Measurements from ENCODE around the gene STRIT1. TPM values are rescaled to one million over a fixed set of nuclear protein-coding genes. Genes with fewer than 3 reads are reported as not detected.

STRIT1 gene
- total RNA-seq, 4 donors from 2014 or later, result not detected

DNA sequence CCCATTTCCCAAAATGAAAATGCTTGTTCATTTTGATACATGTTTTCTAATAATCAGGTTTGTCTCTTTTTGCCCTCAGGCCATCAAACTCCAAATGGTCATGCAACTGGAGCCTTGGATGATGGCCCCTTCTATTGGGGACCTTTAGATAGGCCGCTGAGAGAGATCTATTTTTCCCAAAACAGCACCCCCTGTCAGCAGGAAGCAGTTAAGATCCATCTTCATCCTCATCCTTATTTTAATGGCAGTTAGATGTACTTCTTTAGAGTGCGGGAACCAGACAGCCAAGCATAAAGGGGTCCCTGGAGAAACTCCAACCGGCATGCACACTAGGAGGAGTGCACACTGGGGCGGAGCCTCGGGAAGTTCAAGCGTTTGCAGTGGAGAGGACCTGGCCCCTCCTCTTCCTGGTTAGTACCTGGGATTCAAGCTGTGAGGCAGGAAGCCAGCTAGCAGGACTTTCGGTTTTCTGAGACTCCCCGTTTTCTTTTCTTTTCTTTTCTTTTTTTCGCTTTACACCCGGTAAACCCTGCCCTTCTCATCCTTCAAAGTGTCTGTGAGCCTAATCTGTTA lies 31.9 kb upstream of the STRIT1 start:
- TF ChIP-seq, protein P1, sequence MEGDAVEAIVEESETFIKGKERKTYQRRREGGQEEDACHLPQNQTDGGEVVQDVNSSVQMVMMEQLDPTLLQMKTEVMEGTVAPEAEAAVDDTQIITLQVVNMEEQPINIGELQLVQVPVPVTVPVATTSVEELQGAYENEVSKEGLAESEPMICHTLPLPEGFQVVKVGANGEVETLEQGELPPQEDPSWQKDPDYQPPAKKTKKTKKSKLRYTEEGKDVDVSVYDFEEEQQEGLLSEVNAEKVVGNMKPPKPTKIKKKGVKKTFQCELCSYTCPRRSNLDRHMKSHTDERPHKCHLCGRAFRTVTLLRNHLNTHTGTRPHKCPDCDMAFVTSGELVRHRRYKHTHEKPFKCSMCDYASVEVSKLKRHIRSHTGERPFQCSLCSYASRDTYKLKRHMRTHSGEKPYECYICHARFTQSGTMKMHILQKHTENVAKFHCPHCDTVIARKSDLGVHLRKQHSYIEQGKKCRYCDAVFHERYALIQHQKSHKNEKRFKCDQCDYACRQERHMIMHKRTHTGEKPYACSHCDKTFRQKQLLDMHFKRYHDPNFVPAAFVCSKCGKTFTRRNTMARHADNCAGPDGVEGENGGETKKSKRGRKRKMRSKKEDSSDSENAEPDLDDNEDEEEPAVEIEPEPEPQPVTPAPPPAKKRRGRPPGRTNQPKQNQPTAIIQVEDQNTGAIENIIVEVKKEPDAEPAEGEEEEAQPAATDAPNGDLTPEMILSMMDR (IDR thresholded peaks at IDR 0.05; ENCODE audit: low read depth), result no peak

DNA sequence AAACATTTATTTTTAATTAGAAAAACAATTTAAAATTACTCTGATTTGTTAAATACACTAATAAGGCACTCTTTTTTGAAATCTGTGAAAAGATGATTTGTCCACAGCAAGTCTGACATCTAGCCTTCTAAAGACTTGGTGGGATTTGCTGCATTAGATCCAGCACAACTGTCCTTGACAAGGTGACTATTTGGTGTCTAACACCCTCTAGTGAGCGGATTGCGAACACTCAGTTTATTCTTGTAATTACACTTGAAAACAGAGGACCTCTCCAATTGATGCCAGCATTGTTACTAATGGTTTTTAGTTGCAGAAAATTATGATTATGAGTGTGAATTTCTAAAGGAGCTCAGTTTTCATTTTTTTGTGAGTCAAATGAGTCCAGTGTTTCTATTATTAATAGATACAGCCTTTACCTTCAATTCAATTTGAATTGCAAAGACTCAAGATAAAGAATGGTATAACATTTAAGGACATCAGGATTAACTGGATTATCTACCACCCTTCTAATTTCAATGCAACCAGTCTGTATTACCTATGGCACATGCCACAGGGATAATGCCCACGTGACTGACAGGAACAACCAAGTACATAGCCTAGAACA lies 29.7 kb upstream of the STRIT1 start:
- TF ChIP-seq, protein P1 (IDR thresholded peaks at IDR 0.05; ENCODE audit: low read depth), result no peak

DNA sequence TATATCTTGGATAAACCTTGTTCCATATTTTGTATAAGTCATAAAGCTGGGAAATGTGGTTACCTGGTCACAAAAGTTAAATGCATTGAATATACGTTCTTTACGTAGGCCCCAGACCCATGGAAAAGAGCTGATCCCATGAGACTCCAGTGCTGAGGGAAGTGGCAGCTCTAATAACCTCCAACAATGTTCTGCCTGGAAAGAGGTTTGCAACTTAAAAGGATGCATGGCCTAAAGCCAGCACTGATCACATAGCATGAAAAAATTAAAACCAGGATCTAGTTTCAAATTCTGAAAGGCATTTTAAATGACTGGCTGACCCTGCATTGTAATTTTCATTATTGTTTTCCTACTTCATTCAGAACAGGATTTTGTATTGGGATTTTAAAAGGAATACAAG lies 27.9 kb upstream of the STRIT1 start:
- TF ChIP-seq, protein P1 (IDR thresholded peaks at IDR 0.05; ENCODE audit: low read depth), result no peak

DNA sequence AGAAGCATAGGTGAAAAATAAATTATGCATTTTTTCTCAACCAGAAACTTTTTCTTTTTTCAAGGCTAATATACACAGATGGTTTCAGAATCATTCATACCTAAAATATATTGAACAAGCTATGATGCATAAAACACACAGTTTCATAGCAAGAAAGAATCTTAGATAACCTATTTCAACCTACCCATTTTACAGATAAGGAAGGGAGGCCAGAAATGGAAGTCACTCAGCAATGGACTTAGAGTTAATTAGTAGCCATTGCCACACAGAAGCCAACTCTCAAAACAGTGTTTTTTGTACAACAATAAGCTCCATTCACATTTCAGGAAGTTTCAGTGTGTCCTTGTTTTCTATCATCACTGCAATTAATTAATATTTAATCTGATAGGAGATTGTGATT lies 27.5 kb upstream of the STRIT1 start:
- TF ChIP-seq, protein P1 (IDR thresholded peaks at IDR 0.05; ENCODE audit: low read depth), result no peak

DNA sequence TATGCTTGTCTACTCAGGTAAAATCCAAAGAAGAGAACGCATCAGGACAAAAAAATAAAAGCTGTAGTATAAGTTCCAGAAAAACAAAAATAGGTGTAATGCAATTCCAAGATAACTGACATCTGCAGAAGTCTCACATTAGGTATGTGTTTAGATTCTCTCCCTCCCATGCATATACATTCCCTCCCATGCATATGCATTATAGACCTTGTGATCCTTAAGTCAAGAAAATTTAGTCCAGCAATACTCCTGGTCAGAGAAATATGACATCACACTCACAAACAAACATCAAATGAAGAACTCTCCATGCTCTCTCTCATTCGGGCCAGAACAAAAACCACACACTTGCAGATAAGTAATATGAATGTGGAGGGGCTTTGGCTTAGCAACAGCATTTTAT lies 25.3 kb upstream of the STRIT1 start:
- TF ChIP-seq, protein P1 (IDR thresholded peaks at IDR 0.05; ENCODE audit: low read depth), result no peak

DNA sequence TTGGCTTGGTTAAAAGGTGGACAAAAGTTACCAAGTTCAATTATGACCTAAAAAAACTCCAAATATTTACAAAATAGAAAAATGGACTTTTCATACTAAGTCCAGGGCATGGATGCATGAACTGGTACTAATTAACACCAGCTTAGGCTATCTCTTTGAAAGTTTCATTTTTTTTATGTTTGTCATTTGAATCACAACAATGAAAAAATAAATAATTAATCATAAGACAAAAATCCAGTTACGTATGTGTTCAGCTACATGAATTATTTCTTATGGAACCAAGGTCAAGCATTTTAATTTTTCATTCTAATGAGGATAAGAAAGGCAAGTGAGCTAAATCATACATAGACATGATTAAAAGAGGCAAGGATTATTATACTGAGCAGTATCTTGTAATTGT lies 23.7 kb upstream of the STRIT1 start:
- TF ChIP-seq, protein P1 (IDR thresholded peaks at IDR 0.05; ENCODE audit: low read depth), result no peak

DNA sequence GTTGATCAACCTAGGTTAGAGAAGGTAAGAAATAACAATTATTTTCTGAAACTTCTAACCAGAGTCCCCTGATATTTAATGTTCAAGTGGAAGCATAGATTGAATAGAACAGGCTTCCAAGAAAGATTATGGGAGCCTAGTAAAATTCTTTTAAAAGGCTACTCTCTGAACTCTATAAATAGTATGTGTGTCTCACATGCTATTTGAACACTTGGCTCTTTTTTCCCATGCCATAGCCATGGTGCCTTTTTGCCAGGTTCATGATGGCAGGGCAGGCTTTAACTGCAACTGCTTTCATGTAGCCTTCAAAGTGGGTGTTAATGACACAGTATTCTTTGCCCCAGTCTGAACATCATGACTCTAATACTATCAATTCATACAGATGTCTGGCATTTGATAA lies 22.9 kb upstream of the STRIT1 start:
- TF ChIP-seq, protein P1 (IDR thresholded peaks at IDR 0.05; ENCODE audit: low read depth), result no peak
